Measurements from ENCODE around the gene TBC1D22B. TPM values are rescaled to one million over a fixed set of nuclear protein-coding genes. Genes with fewer than 3 reads are reported as not detected.

The TBC1D22B gene
- total RNA-seq, 1 donor from 2014 or later = 10.0 TPM

GRCh38 chr6:37357288-37357687 is 99.7 kb downstream of the TBC1D22B start:
- no peak for ATAC-seq

GRCh38 chr6:37357860-37358259 is 100.3 kb downstream of the TBC1D22B start:
- ATAC-seq = no peak

- ATAC-seq = no peak
Measured at GRCh38 chr6:37359039-37359438, 101.5 kb downstream of the TBC1D22B start.

GRCh38 chr6:37362101-37362828 is 104.7 kb downstream of the TBC1D22B start:
- no peak for ATAC-seq

GRCh38 chr6:37365791-37366190 is 108.2 kb downstream of the TBC1D22B start:
- ATAC-seq = peak; percentile 36

GRCh38 chr6:37366910-37367309 is 109.3 kb downstream of the TBC1D22B start:
- no peak for ATAC-seq

- no peak for ATAC-seq
Measured at GRCh38 chr6:37368961-37369320, 111.4 kb downstream of the TBC1D22B start.

GRCh38 chr6:37369321-37370201 is 112.0 kb downstream of the TBC1D22B start:
- ATAC-seq = no peak

GRCh38 chr6:37371154-37372083 is 113.8 kb downstream of the TBC1D22B start:
- no peak for ATAC-seq

GRCh38 chr6:37372116-37372515 is 114.5 kb downstream of the TBC1D22B start:
- no peak for ATAC-seq

- ATAC-seq = peak; percentile 61
Measured at GRCh38 chr6:37373822-37374471, 116.4 kb downstream of the TBC1D22B start.

- ATAC-seq = peak; percentile 78
Measured at GRCh38 chr6:37375376-37375775, 117.8 kb downstream of the TBC1D22B start.

GRCh38 chr6:37376078-37376743 is 118.6 kb downstream of the TBC1D22B start:
- no peak for ATAC-seq

GRCh38 chr6:37381579-37381978 is 124.0 kb downstream of the TBC1D22B start:
- peak; percentile 82 for ATAC-seq

Other genes starting within 250 kb of the TBC1D22B start
- 194 TPM for gene PIM1, start 87.6 kb upstream of the TBC1D22B start, total RNA-seq
- gene TMEM217, start 372 bp downstream of the TBC1D22B start, total RNA-seq = 0.84 TPM
- 19.0 TPM for gene RNF8, start 96.2 kb downstream of the TBC1D22B start, total RNA-seq
- gene CMTR1, start 175.4 kb downstream of the TBC1D22B start, total RNA-seq = 16.5 TPM
- gene CCDC167, start 242.1 kb downstream of the TBC1D22B start, total RNA-seq = 24.5 TPM

Data from esophagus mucosa (tissue), 1 donor.